Measurements from ENCODE around the gene ERG28.

Gene ERG28

GRCh38 chr14:75625034-75625433, 35.6 kb downstream of the ERG28 start:
- H3K27ac ChIP-seq (ENCODE audit: low read depth, low read length), result no peak overlapping the region
- H3K4me3 ChIP-seq (ENCODE audit: low read depth, low read length), result no peak overlapping the region
- H3K27me3 ChIP-seq (ENCODE audit: control insufficient read depth, insufficient read depth, low read length), result no peaks in the 10 kb centered on the region
- H3K9ac ChIP-seq (ENCODE audit: low read length), result no peak overlapping the region
- H3K36me3 ChIP-seq (ENCODE audit: control insufficient read depth, insufficient read depth, low read length), result no peaks in the 10 kb centered on the region
- H3K9me3 ChIP-seq (ENCODE audit: control insufficient read depth, insufficient read depth, low read depth, low read length), result no peaks in the 10 kb centered on the region
- peaks cover 8% of the 10 kb centered on the region for H3K4me1 ChIP-seq (ENCODE audit: control insufficient read depth, insufficient read depth, low read length)

GRCh38 chr14:75619548-75619947, 41.1 kb downstream of the ERG28 start:
- H3K4me3 ChIP-seq (ENCODE audit: low read depth, low read length), result no peak overlapping the region

DNA sequence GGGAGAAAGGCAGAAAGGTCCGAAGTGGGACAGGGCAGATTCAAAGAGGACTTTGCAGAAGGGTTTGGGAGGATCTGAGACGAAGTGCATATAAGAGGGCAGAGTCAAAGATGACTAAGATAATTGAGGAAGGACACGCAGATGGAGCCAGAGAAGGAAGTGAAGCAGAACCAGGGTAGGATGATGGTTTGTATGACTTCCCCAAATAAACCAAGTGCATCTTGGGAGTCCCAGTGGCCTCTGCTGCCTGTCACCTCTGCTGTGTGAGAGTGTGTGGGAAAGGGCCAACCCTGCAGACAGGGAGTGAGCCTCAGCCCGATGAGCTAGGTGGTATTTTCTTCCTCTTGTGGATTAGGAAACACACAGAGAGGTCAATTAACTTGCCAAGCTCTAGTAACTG, 45.5 kb downstream of the ERG28 start:
- Histone ChIP-seq H3K27ac (ENCODE audit: low read depth, low read length) (no peak overlapping the region), H3K4me1 (ENCODE audit: control insufficient read depth, insufficient read depth, low read length) (peaks cover 4% of the 10 kb centered on the region; the same call in 1 of the 2 replicates), H3K36me3 (ENCODE audit: control insufficient read depth, insufficient read depth, low read length) (no peaks in the 10 kb centered on the region), H3K4me3 (ENCODE audit: low read depth, low read length) (no peak overlapping the region), H3K9me3 (ENCODE audit: control insufficient read depth, insufficient read depth, low read depth, low read length) (no peaks in the 10 kb centered on the region), H3K9ac (ENCODE audit: low read length) (no peak overlapping the region), H3K27me3 (ENCODE audit: control insufficient read depth, insufficient read depth, low read length) (no peaks in the 10 kb centered on the region)

More at GRCh38 chr14:75619548-75619947, 41.1 kb downstream of the ERG28 start:
- no peaks in the 10 kb centered on the region for H3K9me3 ChIP-seq (ENCODE audit: control insufficient read depth, insufficient read depth, low read depth, low read length)
- H3K4me1 ChIP-seq (ENCODE audit: control insufficient read depth, insufficient read depth, low read length), result no peaks in the 10 kb centered on the region
- H3K27me3 ChIP-seq (ENCODE audit: control insufficient read depth, insufficient read depth, low read length), result no peaks in the 10 kb centered on the region
- no peaks in the 10 kb centered on the region for H3K36me3 ChIP-seq (ENCODE audit: control insufficient read depth, insufficient read depth, low read length)
- no peak overlapping the region for H3K27ac ChIP-seq (ENCODE audit: low read depth, low read length)
- no peak overlapping the region for H3K9ac ChIP-seq (ENCODE audit: low read length)

- Histone ChIP-seq H3K36me3 (ENCODE audit: control insufficient read depth, insufficient read depth, low read length) (no peaks in the 10 kb centered on the region), H3K9me3 (ENCODE audit: control insufficient read depth, insufficient read depth, low read depth, low read length) (no peaks in the 10 kb centered on the region), H3K4me3 (ENCODE audit: low read depth, low read length) (no peak overlapping the region), H3K4me1 (ENCODE audit: control insufficient read depth, insufficient read depth, low read length) (peaks cover 4% of the 10 kb centered on the region; the same call in 1 of the 2 replicates), H3K27ac (ENCODE audit: low read depth, low read length) (no peak overlapping the region), H3K9ac (ENCODE audit: low read length) (no peak overlapping the region), H3K27me3 (ENCODE audit: control insufficient read depth, insufficient read depth, low read length) (no peaks in the 10 kb centered on the region)
Observed at GRCh38 chr14:75614179-75614578, 46.5 kb downstream of the ERG28 start.

GRCh38 chr14:75612157-75612556, 48.5 kb downstream of the ERG28 start:
- H3K27ac ChIP-seq (ENCODE audit: low read depth, low read length), result no peak overlapping the region
- H3K36me3 ChIP-seq (ENCODE audit: control insufficient read depth, insufficient read depth, low read length), result no peaks in the 10 kb centered on the region
- no peaks in the 10 kb centered on the region for H3K9me3 ChIP-seq (ENCODE audit: control insufficient read depth, insufficient read depth, low read depth, low read length)
- peaks cover 4% of the 10 kb centered on the region; the same call in 1 of the 2 replicates for H3K4me1 ChIP-seq (ENCODE audit: control insufficient read depth, insufficient read depth, low read length)
- no peak overlapping the region for H3K9ac ChIP-seq (ENCODE audit: low read length)
- H3K4me3 ChIP-seq (ENCODE audit: low read depth, low read length), result no peak overlapping the region
- H3K27me3 ChIP-seq (ENCODE audit: control insufficient read depth, insufficient read depth, low read length), result no peaks in the 10 kb centered on the region

DNA sequence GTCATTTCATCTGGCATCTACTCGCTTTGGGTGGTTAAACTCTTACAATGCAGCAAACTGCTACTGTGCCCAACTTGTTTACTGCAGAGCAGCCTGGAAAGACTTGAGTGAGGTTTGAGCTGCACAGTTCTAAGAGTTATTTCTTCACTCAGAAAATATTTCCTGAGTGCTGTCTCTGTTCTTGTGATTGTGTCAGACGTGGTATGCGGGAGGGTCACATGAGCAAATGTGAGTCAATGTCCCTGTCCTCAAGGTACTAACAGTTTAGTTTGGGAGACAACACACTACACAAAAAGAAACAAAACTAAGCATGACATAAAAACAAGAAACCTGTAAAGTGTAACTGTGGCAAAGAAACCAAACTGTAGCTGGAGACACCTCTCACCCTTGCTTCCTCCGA, 49.8 kb downstream of the ERG28 start:
- no peak overlapping the region for H3K27ac ChIP-seq (ENCODE audit: low read depth, low read length)
- no peak overlapping the region for H3K4me3 ChIP-seq (ENCODE audit: low read depth, low read length)
- H3K9me3 ChIP-seq (ENCODE audit: control insufficient read depth, insufficient read depth, low read depth, low read length), result no peaks in the 10 kb centered on the region
- no peak overlapping the region for H3K9ac ChIP-seq (ENCODE audit: low read length)
- H3K27me3 ChIP-seq (ENCODE audit: control insufficient read depth, insufficient read depth, low read length), result no peaks in the 10 kb centered on the region
- H3K4me1 ChIP-seq (ENCODE audit: control insufficient read depth, insufficient read depth, low read length), result peaks cover 4% of the 10 kb centered on the region; the same call in 1 of the 2 replicates
- H3K36me3 ChIP-seq (ENCODE audit: control insufficient read depth, insufficient read depth, low read length), result no peaks in the 10 kb centered on the region

DNA sequence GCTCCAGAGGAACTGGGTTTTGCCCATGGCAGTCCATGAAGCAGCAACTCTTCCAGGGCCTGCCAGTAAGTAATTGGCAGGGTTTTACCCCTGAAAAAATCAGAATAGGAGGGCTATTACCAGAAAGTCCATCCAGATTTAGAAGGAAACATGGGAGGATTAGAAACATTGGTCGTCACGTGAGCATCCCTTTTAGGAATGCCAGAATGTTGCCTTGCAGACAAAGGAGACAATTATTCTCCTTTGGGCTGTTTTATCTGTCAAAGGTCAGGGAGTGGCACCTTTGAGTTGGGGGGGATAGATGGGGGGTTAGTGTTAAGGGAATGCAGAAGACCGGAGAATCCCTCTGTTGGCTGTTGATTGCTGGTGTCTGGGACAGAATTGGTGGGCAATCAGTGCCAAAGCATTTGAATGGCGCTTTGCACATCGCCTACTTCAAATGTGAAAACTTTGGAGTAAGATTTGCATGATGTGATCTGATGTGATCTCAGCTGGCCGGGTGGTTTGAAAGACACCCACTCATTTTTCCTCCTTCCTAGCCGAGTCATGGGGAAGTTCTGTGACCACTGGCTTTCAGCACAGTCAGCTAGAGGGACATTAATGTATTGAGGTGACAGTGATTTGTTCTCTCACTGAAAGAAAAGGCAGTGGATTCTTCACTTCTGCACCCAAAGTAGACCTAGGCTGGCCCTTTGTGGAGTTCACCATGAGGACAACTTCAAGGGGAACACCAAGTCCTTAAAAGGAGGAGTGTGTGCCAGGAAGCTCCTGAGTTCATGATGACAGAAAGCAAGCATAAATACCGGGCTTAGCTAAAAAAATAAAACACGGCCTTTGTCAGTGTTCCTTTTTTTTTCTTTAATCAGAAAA, 50.8 kb downstream of the ERG28 start:
- H3K9me3 ChIP-seq (ENCODE audit: control insufficient read depth, insufficient read depth, low read depth, low read length), result no peaks in the 10 kb centered on the region
- H3K27me3 ChIP-seq (ENCODE audit: control insufficient read depth, insufficient read depth, low read length), result no peaks in the 10 kb centered on the region
- no peak overlapping the region for H3K9ac ChIP-seq (ENCODE audit: low read length)
- no peaks in the 10 kb centered on the region for H3K36me3 ChIP-seq (ENCODE audit: control insufficient read depth, insufficient read depth, low read length)
- no peak overlapping the region for H3K27ac ChIP-seq (ENCODE audit: low read depth, low read length)
- peaks cover 4% of the 10 kb centered on the region; the same call in 1 of the 2 replicates for H3K4me1 ChIP-seq (ENCODE audit: control insufficient read depth, insufficient read depth, low read length)
- H3K4me3 ChIP-seq (ENCODE audit: low read depth, low read length), result no peak overlapping the region

DNA sequence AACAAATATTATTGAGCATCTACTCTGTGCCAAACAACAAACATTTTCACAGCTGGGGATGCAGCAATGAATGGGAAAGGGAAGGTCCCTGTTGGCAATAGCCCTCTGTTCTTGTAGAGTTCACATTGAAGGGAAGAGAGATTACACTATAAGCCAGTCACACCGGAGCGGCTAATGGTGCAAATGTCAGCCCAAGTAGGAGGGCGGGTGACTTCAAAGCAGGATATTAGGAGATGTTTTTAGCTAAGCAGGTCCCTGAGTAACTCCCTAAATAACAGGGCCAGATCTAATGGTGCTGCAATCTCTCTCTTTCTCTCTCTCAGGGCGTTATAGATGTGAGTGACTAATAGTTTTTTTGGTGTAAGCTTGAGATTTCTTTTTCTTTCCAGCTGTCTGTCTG, 51.6 kb downstream of the ERG28 start:
- no peak overlapping the region for H3K4me3 ChIP-seq (ENCODE audit: low read depth, low read length)
- no peaks in the 10 kb centered on the region for H3K9me3 ChIP-seq (ENCODE audit: control insufficient read depth, insufficient read depth, low read depth, low read length)
- H3K4me1 ChIP-seq (ENCODE audit: control insufficient read depth, insufficient read depth, low read length), result peaks cover 4% of the 10 kb centered on the region; the same call in 1 of the 2 replicates
- H3K9ac ChIP-seq (ENCODE audit: low read length), result no peak overlapping the region
- no peaks in the 10 kb centered on the region for H3K27me3 ChIP-seq (ENCODE audit: control insufficient read depth, insufficient read depth, low read length)
- H3K36me3 ChIP-seq (ENCODE audit: control insufficient read depth, insufficient read depth, low read length), result no peaks in the 10 kb centered on the region
- H3K27ac ChIP-seq (ENCODE audit: low read depth, low read length), result no peak overlapping the region

DNA sequence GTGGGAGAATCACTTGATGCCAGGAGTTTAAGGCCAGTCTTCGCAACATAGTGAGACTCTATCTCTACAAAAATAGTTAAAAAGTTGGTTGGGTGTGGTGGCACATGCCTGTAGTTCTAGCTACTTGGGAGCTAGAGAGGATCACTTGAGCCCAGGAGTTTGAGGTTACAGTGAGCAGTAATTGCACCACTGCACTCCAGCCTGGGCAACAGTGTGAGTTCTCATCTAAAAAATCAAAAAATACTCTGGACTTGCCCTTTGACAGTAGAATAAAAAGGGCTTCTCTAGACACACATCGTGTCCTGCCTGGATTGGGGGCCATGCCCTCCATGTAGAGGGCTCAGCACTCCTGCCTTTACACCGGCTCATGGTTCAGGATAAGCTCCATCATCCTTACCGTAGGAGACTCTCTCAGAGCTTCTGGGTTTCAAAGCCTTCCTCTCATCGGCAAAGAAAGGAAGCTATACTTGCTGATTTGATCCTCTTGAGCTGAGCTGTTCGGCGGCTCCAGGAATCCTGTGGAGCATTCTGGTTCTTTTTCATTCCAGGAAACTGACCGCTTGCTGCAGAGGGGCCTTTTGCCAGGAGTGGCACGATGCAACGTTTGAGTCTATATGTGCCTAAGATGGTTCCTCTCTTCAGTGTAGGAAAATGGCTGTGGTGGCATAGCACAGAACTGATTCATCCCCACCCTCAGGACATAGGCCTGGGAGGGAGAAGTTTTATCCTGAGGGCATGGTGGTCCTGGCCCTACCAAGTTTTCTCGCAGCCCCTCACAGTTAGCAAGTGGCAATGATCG, 52.6 kb downstream of the ERG28 start:
- H3K9ac ChIP-seq (ENCODE audit: low read length), result no peak overlapping the region
- H3K27me3 ChIP-seq (ENCODE audit: control insufficient read depth, insufficient read depth, low read length), result no peaks in the 10 kb centered on the region
- no peaks in the 10 kb centered on the region for H3K36me3 ChIP-seq (ENCODE audit: control insufficient read depth, insufficient read depth, low read length)
- H3K27ac ChIP-seq (ENCODE audit: low read depth, low read length), result no peak overlapping the region
- H3K4me3 ChIP-seq (ENCODE audit: low read depth, low read length), result no peak overlapping the region
- H3K4me1 ChIP-seq (ENCODE audit: control insufficient read depth, insufficient read depth, low read length), result peaks cover 4% of the 10 kb centered on the region; the same call in 1 of the 2 replicates
- H3K9me3 ChIP-seq (ENCODE audit: control insufficient read depth, insufficient read depth, low read depth, low read length), result no peaks in the 10 kb centered on the region

GRCh38 chr14:75607044-75607443, 53.6 kb downstream of the ERG28 start:
- H3K4me1 ChIP-seq (ENCODE audit: control insufficient read depth, insufficient read depth, low read length), result peaks cover under 1% of the 10 kb centered on the region; the same call in 1 of the 2 replicates
- no peak overlapping the region for H3K4me3 ChIP-seq (ENCODE audit: low read depth, low read length)
- H3K9me3 ChIP-seq (ENCODE audit: control insufficient read depth, insufficient read depth, low read depth, low read length), result no peaks in the 10 kb centered on the region
- H3K36me3 ChIP-seq (ENCODE audit: control insufficient read depth, insufficient read depth, low read length), result no peaks in the 10 kb centered on the region
- H3K27ac ChIP-seq (ENCODE audit: low read depth, low read length), result no peak overlapping the region
- H3K27me3 ChIP-seq (ENCODE audit: control insufficient read depth, insufficient read depth, low read length), result no peaks in the 10 kb centered on the region
- H3K9ac ChIP-seq (ENCODE audit: low read length), result no peak overlapping the region

GRCh38 chr14:75605916-75606315, 54.8 kb downstream of the ERG28 start:
- Histone ChIP-seq H3K27ac (ENCODE audit: low read depth, low read length) (no peak overlapping the region; the same call in 1 of the 2 replicates), H3K36me3 (ENCODE audit: control insufficient read depth, insufficient read depth, low read length) (no peaks in the 10 kb centered on the region), H3K4me1 (ENCODE audit: control insufficient read depth, insufficient read depth, low read length) (no peaks in the 10 kb centered on the region; the same call in 1 of the 2 replicates), H3K4me3 (ENCODE audit: low read depth, low read length) (no peak overlapping the region), H3K9me3 (ENCODE audit: control insufficient read depth, insufficient read depth, low read depth, low read length) (no peaks in the 10 kb centered on the region), H3K9ac (ENCODE audit: low read length) (peak overlapping the region; percentile 8), H3K27me3 (ENCODE audit: control insufficient read depth, insufficient read depth, low read length) (no peaks in the 10 kb centered on the region)

Data from HUES6 (cell line).